H1 (cell line): ENCODE results near the gene COL6A1. TPM values are rescaled to one million over a fixed set of nuclear protein-coding genes. Genes with fewer than 3 reads are reported as not detected.

Experiments used
- CTCF ChIA-PET: fragments of 300-600 bp; sonication (Branson Sonifier 250); formaldehyde crosslinking; loops from one replicate; lab custom pipeline; 2021; ENCODE audit not compliant: partially characterized antibody; lab: Charles Lee
- POLR2A ChIA-PET: fragments of 300-600 bp; sonication (Branson Sonifier 250); formaldehyde crosslinking; loops from one replicate; lab custom pipeline; 2021; ENCODE audit warnings: inconsistent platforms; ENCODE audit not compliant: partially characterized antibody; lab: Charles Lee
- DNase-seq, 2 experiments: peaks; one replicate each; pipeline versions ENCODE4 v3.0.0 to v3.0.0-alpha.2; 2010 to 2022; ENCODE audit warnings: low spot score in 2 of 2, low read depth in 1 of 2, mixed read lengths in 1 of 2
- FAIRE-seq: peaks from 2 replicates; lab custom pipeline; 2011; peaks lifted over from hg19 to GRCh38; lab: Jason Lieb, UNC
- H2AFZ ChIP-seq: 2 replicates; pipeline ENCODE4 v1.8.1; 2012; ENCODE audit warnings: low read length, inconsistent platforms
- H2AK5ac ChIP-seq: 2 replicates; pipeline ENCODE4 v1.6.1; 2013; ENCODE audit warnings: low read depth, low read length
- H2BK120ac ChIP-seq: replicated peaks from 2 replicates; pipeline ENCODE3; 2013; ENCODE audit warnings: low read depth, low read length, inconsistent platforms
- H2BK12ac ChIP-seq: 2 replicates; pipeline ENCODE4 v1.6.1; 2013; ENCODE audit warnings: low read depth, low read length
- H2BK15ac ChIP-seq: 2 replicates; pipeline ENCODE4 v1.6.1; 2013; ENCODE audit warnings: low read length
- H2BK20ac ChIP-seq: 2 replicates; pipeline ENCODE4 v1.6.1; 2013; ENCODE audit warnings: low read length
- H2BK5ac ChIP-seq: 2 replicates; pipeline ENCODE4 v1.6.1; 2013; ENCODE audit warnings: low read depth, low read length
- H3K14ac ChIP-seq: 2 replicates; pipeline ENCODE4 v1.6.1; 2013; ENCODE audit warnings: inconsistent platforms; ENCODE audit not compliant: insufficient read length
- H3K18ac ChIP-seq: 2 replicates; pipeline ENCODE4 v1.6.1; 2013; ENCODE audit warnings: low read length; ENCODE audit errors: extremely low read depth
- H3K23ac ChIP-seq: 2 replicates; pipeline ENCODE4 v1.6.1; 2013; ENCODE audit warnings: inconsistent platforms; ENCODE audit not compliant: insufficient read length
- H3K23me2 ChIP-seq: 2 replicates; pipeline ENCODE4 v1.6.1; 2013; ENCODE audit warnings: low read depth, low read length
- H3K27ac ChIP-seq: 2 replicates; pipeline ENCODE4 v1.6.1; 2011; ENCODE audit warnings: low read depth, low read length, inconsistent platforms
- H3K27me3 ChIP-seq, 4 experiments: replicated peaks in 1 of 4; 1 replicate in 1 of 4; 2 replicates in 3 of 4; pipeline versions ENCODE4 v1.6.1 to v1.8.1; 2011 to 2013; ENCODE audit warnings: low read length in 3 of 4, mild to moderate bottlenecking in 3 of 4, inconsistent platforms in 2 of 4, mixed read lengths in 2 of 4, moderate library complexity in 1 of 4; ENCODE audit not compliant: control insufficient read depth in 3 of 4, insufficient read depth in 3 of 4; ENCODE audit errors: extremely low read depth in 1 of 4
- H3K36me3 ChIP-seq, 4 experiments: 2 replicates each; pipeline versions ENCODE4 v1.6.1 to v1.8.1; 2011 to 2013; ENCODE audit warnings: mild to moderate bottlenecking in 4 of 4, low read length in 3 of 4, moderate library complexity in 2 of 4, control low read depth in 1 of 4, inconsistent platforms in 1 of 4; ENCODE audit not compliant: insufficient read depth in 4 of 4, control insufficient read depth in 2 of 4
- H3K4ac ChIP-seq: replicated peaks from 2 replicates; pipeline ENCODE3; 2013; ENCODE audit warnings: low read length, low read depth, mixed read lengths, inconsistent platforms; ENCODE audit not compliant: insufficient read length
- H3K4me1 ChIP-seq, 4 experiments: replicated peaks in 1 of 4; 1 replicate in 1 of 4; 2 replicates in 3 of 4; pipeline versions ENCODE4 v1.6.1 to v1.8.1; 2011 to 2013; ENCODE audit warnings: low read length in 3 of 4, inconsistent platforms in 2 of 4, mixed read lengths in 1 of 4; ENCODE audit not compliant: insufficient read depth in 4 of 4, control insufficient read depth in 3 of 4
- H3K4me2 ChIP-seq, 2 experiments: 2 replicates each; pipeline versions ENCODE4 v1.6.1 to v1.8.1; 2011 to 2013; ENCODE audit warnings: low read depth in 2 of 2, low read length in 2 of 2, control low read depth in 1 of 2, inconsistent platforms in 1 of 2, mild to moderate bottlenecking in 1 of 2; ENCODE audit not compliant: insufficient read depth in 1 of 2
- H3K4me3 ChIP-seq, 4 experiments: fragments of 200-600, 300-600 bp in 1 of 4; sonication (generic), shearing (Covaris generic), sonication (Bioruptor Twin) in 1 of 4; 2 replicates each; pipeline versions ENCODE4 v1.5.1 to v1.8.1; 2011 to 2016; ENCODE audit warnings: low read length in 4 of 4, low read depth in 3 of 4, control low read depth in 2 of 4, inconsistent platforms in 2 of 4, mild to moderate bottlenecking in 2 of 4, mixed read lengths in 1 of 4, moderate library complexity in 1 of 4; ENCODE audit not compliant: insufficient read depth in 2 of 4; ENCODE audit errors: extremely low read depth in 1 of 4
- H3K56ac ChIP-seq: replicated peaks from 2 replicates; pipeline ENCODE3; 2013; ENCODE audit warnings: low read depth, mild to moderate bottlenecking, mixed read lengths, low read length, inconsistent platforms; ENCODE audit not compliant: insufficient read length
- H3K79me1 ChIP-seq: 2 replicates; pipeline ENCODE4 v1.6.1; 2013; ENCODE audit warnings: low read depth, low read length, control low read depth
- H3K79me2 ChIP-seq, 2 experiments: 2 replicates each; pipeline versions ENCODE4 v1.6.1 to v1.8.1; 2012 to 2013; ENCODE audit warnings: low read length in 2 of 2, mild to moderate bottlenecking in 2 of 2, inconsistent platforms in 1 of 2; ENCODE audit not compliant: insufficient read depth in 2 of 2, control insufficient read depth in 1 of 2
- H3K9ac ChIP-seq, 4 experiments: replicated peaks in 1 of 4; 1 replicate in 1 of 4; 2 replicates in 3 of 4; pipeline versions ENCODE4 v1.6.1 to v1.8.1; 2011 to 2013; ENCODE audit warnings: low read depth in 3 of 4, low read length in 3 of 4, control low read depth in 2 of 4, mild to moderate bottlenecking in 2 of 4, moderate library complexity in 2 of 4, inconsistent platforms in 1 of 4; ENCODE audit errors: extremely low read depth in 1 of 4
- H3K9me3 ChIP-seq, 2 experiments: 2 replicates each; pipeline versions ENCODE4 v1.6.1 to v1.8.1; 2012 to 2013; ENCODE audit warnings: mild to moderate bottlenecking in 2 of 2, moderate library complexity in 2 of 2, control low read depth in 1 of 2, inconsistent platforms in 1 of 2, low read depth in 1 of 2, low read length in 1 of 2, mixed read lengths in 1 of 2; ENCODE audit not compliant: insufficient read depth in 2 of 2
- H4K20me1 ChIP-seq, 2 experiments: replicated peaks in 1 of 2; 2 replicates each; pipeline versions ENCODE3 to v1.8.1; 2011 to 2013; ENCODE audit warnings: inconsistent platforms in 2 of 2, low read length in 2 of 2, mild to moderate bottlenecking in 1 of 2; ENCODE audit not compliant: insufficient read depth in 2 of 2, control insufficient read depth in 1 of 2
- H4K5ac ChIP-seq: 2 replicates; pipeline ENCODE4 v1.6.1; 2013; ENCODE audit warnings: low read length, low read depth, mixed read lengths, inconsistent platforms; ENCODE audit not compliant: insufficient read length
- H4K8ac ChIP-seq: 2 replicates; pipeline ENCODE4 v1.8.0; 2013; ENCODE audit warnings: mild to moderate bottlenecking, moderate library complexity, low read length, inconsistent platforms; ENCODE audit not compliant: insufficient read depth; ENCODE audit errors: extremely low read depth
- H4K91ac ChIP-seq: replicated peaks from 2 replicates; pipeline ENCODE3; 2013; ENCODE audit warnings: low read length, mixed read lengths, inconsistent platforms; ENCODE audit not compliant: insufficient read length
- CEBPB ChIP-seq: IDR thresholded peaks from 2 replicates; pipeline ENCODE4 v1.6.1; 2012; ENCODE audit warnings: low read depth, low read length
- CREB1 ChIP-seq: IDR thresholded peaks from 2 replicates; pipeline ENCODE4 v1.6.1; 2012; ENCODE audit warnings: inconsistent platforms
- EP300 ChIP-seq, 2 experiments: IDR thresholded peaks; 1 replicate in 1 of 2; 2 replicates in 1 of 2; pipeline ENCODE4 v1.6.1; 2011 to 2012; ENCODE audit warnings: low read depth in 2 of 2, low read length in 2 of 2, mild to moderate bottlenecking in 2 of 2, borderline replicate concordance in 1 of 2, inconsistent platforms in 1 of 2, moderate library complexity in 1 of 2
- GTF2F1 ChIP-seq: IDR thresholded peaks from 2 replicates; pipeline ENCODE4 v1.6.1; 2012; ENCODE audit warnings: low read depth, low read length, improper control_type of control experiment, borderline replicate concordance
- HDAC2 ChIP-seq, 2 experiments: fragments of 300-600 bp in 1 of 2; sonication (generic) in 1 of 2; IDR thresholded peaks; 2 replicates each; pipeline ENCODE4 v1.6.1; 2011 to 2012; ENCODE audit warnings: low read depth in 2 of 2, low read length in 2 of 2, mild to moderate bottlenecking in 2 of 2, moderate library complexity in 2 of 2, borderline replicate concordance in 1 of 2, inconsistent platforms in 1 of 2
- HDAC6 ChIP-seq: IDR thresholded peaks from one replicate; pipeline ENCODE4 v1.7.1; 2012; ENCODE audit warnings: low read depth, mild to moderate bottlenecking, inconsistent platforms, low read length, moderate library complexity
- MAFK ChIP-seq: IDR thresholded peaks from 2 replicates; pipeline ENCODE4 v1.6.1; 2012; ENCODE audit warnings: low read depth, mild to moderate bottlenecking, improper control_type of control experiment, low read length
- SIX5 ChIP-seq: IDR thresholded peaks from 2 replicates; pipeline ENCODE4 v1.6.1; 2011; ENCODE audit warnings: mild to moderate bottlenecking, low read depth, low read length
- TAF1 ChIP-seq: IDR thresholded peaks from 2 replicates; pipeline ENCODE4 v1.6.1; 2011; ENCODE audit warnings: mild to moderate bottlenecking, low read depth, low read length
- ZNF274 ChIP-seq: IDR thresholded peaks from 2 replicates; pipeline ENCODE4 v1.7.0; 2012; ENCODE audit warnings: low read length, borderline replicate concordance; ENCODE audit errors: extremely low read depth
- WGBS, 2 experiments: shearing (Covaris generic) in 1 of 2; methylation state at CpG; one replicate each; pipeline versions ENCODE4 v1.1.6 to v1.1.7; 2013 to 2015; ENCODE audit warnings: low lambda C conversion rate in 2 of 2, mixed read lengths in 2 of 2, inconsistent platforms in 1 of 2, low coverage in 1 of 2, missing lambda C conversion rate in 1 of 2; ENCODE audit not compliant: insufficient replicate concordance in 2 of 2, insufficient coverage in 1 of 2, insufficient read length in 1 of 2; ENCODE audit errors: extremely low coverage in 1 of 2, missing lambda C conversion rate in 1 of 2; 5-methylcytosine and 5-hydroxymethylcytosine counted together
- polyA plus RNA-seq, 7 experiments: library from polyadenylated mRNA; depleted of rRNA in 3 of 7; stranded (reverse) in 5 of 7; unstranded in 2 of 7; fragments of >200 nt in 5 of 7; fragments of 200-250 nt in 2 of 7; gene quantifications; 1 replicate in 5 of 7; 2 replicates in 1 of 7; 4 replicates in 1 of 7; pipeline versions ENCODE4 v1.2.1 to v1.2.3, GENCODE V29; 2011 to 2013; ENCODE audit warnings: missing spikeins in 2 of 7, mixed read lengths in 2 of 7
- total RNA-seq: library from RNA; stranded (reverse); fragmentation: NEBNext Ultra II Directional; extraction: Animal tissue kit (Norgen Biotek cat#: 25700); gene quantifications from 2 replicates; pipeline ENCODE4 v1.2.1, GENCODE V29; 2021

COL6A1 gene
- total and polyA plus RNA-seq, 2 of the 8 experiments (the other 6 are each of a cell fraction or from before 2014, with no cell fraction given): 100 to 115 TPM

DNA sequence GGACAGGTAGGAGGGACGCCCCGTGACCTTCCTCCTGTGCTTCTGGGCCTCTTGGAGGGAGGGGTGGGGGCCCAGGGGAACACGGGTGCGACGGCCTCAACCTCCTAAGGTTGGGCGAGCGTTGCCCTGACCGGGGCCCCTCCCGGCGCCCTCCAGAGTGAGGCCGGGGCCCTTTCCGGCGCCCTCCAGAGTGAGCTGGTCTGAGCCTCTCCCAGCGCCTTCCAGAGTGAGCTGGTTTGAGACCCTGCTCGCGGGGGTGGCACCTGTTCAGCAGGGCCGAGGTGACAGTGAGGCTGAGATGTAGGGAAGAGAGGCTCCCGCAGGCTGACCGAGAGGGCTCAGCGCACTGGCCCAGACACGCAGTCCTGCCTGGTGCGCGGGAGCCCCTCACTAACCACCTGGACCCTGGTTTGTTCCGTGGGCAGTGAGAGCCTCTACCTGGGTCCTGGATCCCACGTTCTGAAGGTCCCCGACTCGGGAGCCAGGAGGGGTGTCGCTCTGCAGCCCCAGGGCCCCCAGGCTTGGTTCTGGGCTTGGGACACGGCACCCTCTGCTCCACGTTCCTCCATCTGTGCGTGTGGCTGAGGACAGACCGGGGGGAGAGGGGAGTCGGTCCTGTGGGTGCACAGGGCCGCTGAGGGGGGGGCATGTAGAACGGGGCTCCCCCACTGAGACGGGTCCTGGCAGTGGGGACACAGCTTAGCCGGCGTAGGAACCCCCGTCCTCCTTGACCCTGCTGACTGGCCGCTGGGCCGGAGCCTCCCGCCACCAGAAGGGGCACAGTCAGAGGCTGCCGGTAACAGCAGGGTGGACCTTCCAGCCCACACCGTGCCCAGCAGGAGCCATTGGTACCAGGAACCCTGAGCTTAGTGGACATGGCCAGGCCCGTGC lies 1.4 kb downstream of the COL6A1 start:
- Histone ChIP-seq H2AFZ (no peak overlapping the region), H2AK5ac (no peak overlapping the region), H2BK12ac (0 out of 2 replicates have a peak overlapping the region, but pooled peaks have one; percentile 23), H3K18ac (peak overlapping the region; percentile 60; the same call in 1 of the 2 replicates), H2BK120ac (no peak overlapping the region), H3K56ac (no peak overlapping the region), H4K20me1 (peaks cover 0 to 9% of the 10 kb centered on the region in 2 experiments), H3K36me3 (peaks cover 0 to 32% (median 12%) of the 10 kb centered on the region in 4 experiments; a peak in 5 of 8 replicates), H3K23me2 (peaks cover 14% of the 10 kb centered on the region; the same call in 1 of the 2 replicates), H3K4me3 (peak overlapping the region; percentile 62 to 91 (median 76)), H3K9me3 (no peaks in the 10 kb centered on the region), H3K23ac (no peak overlapping the region), H2BK15ac (no peak overlapping the region), H3K4me2 (peak overlapping the region; percentile 68 to 99), H2BK5ac (0 out of 2 replicates have a peak overlapping the region, but pooled peaks have one; percentile 49), H3K27ac (no peak overlapping the region), H3K27me3 (peaks cover 0 to 18% (median 5%) of the 10 kb centered on the region in 4 experiments; a peak in 4 of 7 replicates), H3K79me2 (0 out of 4 replicates have a peak, but pooled peaks cover 0 to 4% of the 10 kb centered on the region in 2 experiments), H4K91ac (no peak overlapping the region), H2BK20ac (no peak overlapping the region), H3K4ac (no peak overlapping the region), H3K14ac (no peak overlapping the region), H3K9ac (no peak overlapping the region; a peak in 1 of 7 replicates), H4K5ac (no peak overlapping the region), H3K4me1 (peaks cover 0 to 16% (median 9%) of the 10 kb centered on the region in 4 experiments; a peak in 6 of 7 replicates), H4K8ac (0 out of 2 replicates have a peak overlapping the region, but pooled peaks have one; percentile 35), H3K79me1 (peaks cover 4% of the 10 kb centered on the region; the same call in 1 of the 2 replicates)
- FAIRE-seq: no peak
- DNase-seq: peak in 1 of 2 experiments; percentile 55
- 55% methylated on average over 34 of the region's 45 CpGs; no CpG with 5 or more reads in 1 of the 2 experiments for WGBS, 2 experiments
- POLR2A ChIA-PET: interaction anchor here (1.2 to 1.4 kb wide), 2 partner anchors 138 to 146 kb away, joined by 3 to 4 read pairs; no protein-coding TSS in a partner anchor
- CTCF ChIA-PET: interaction anchor here (0.6 to 1.5 kb wide), 3 partner anchors 9 to 225 kb away, joined by 3 to 4 read pairs (median 4); no protein-coding TSS in a partner anchor
- no peak for TF ChIP-seq HDAC2 (IDR thresholded peaks at IDR 0.05; ENCODE audit: borderline replicate concordance in 1 of 2, low read depth in 2 of 2, low read length in 2 of 2)
- TF ChIP-seq ZNF274: no peak
- no peak for TF ChIP-seq CEBPB
- no peak for TF ChIP-seq GTF2F1
- TF ChIP-seq CREB1: no peak
- TF ChIP-seq HDAC6: no peak
- no peak for TF ChIP-seq MAFK
- TF ChIP-seq EP300 (IDR thresholded peaks at IDR 0.05; ENCODE audit: borderline replicate concordance in 1 of 2, low read depth in 2 of 2, low read length in 2 of 2): no peak
- no peak for TF ChIP-seq SIX5
- no peak for TF ChIP-seq TAF1
